Naive thymus-derived CD4-positive, alpha-beta T cell (primary cell): ENCODE results near the gene MTCH1. TPM values are rescaled to one million over a fixed set of nuclear protein-coding genes. Genes with fewer than 3 reads are reported as not detected.

Experiments
- ATAC-seq: fragments of 150-1000 bp; cut with Tn5 transposase; 2 replicates; pipeline ENCODE4 v1.10.0; 2021; ENCODE audit warnings: mild to moderate bottlenecking, moderate library complexity
- CTCF ChIA-PET: fragments of 350-600 bp; sonication (Branson Sonifier 250); formaldehyde crosslinking; loops from one replicate; lab custom pipeline; 2021; ENCODE audit warnings: antibody characterized with exemption; lab: Charles Lee
- POLR2A ChIA-PET: fragments of 350-600 bp; sonication (Branson Sonifier 250); formaldehyde crosslinking; loops from one replicate; lab custom pipeline; 2021; ENCODE audit warnings: antibody characterized with exemption, inconsistent platforms; lab: Charles Lee
- DNase-seq, 9 donors: peaks; one replicate each; pipeline versions ENCODE4 v3.0.0 to v3.0.0-alpha.2; 2020 to 2022; ENCODE audit warnings: mixed read lengths in 1 of 9
- H3K27ac ChIP-seq: one replicate; pipeline ENCODE4 v1.7.0; 2013; ENCODE audit warnings: mild to moderate bottlenecking, low read depth, low read length, moderate library complexity
- H3K27me3 ChIP-seq, 2 donors: one replicate each; pipeline ENCODE4 v1.7.0; 2013; ENCODE audit warnings: low read length in 2 of 2, mild to moderate bottlenecking in 2 of 2, moderate library complexity in 2 of 2; ENCODE audit not compliant: control insufficient read depth in 2 of 2, insufficient read depth in 2 of 2
- H3K36me3 ChIP-seq, 3 experiments: 1 replicate in 2 of 3; 2 replicates in 1 of 3; pipeline ENCODE4 v1.7.0; 2013; ENCODE audit warnings: low read length in 3 of 3, mild to moderate bottlenecking in 3 of 3, moderate library complexity in 1 of 3; ENCODE audit not compliant: insufficient read depth in 3 of 3, control insufficient read depth in 2 of 3
- H3K4me1 ChIP-seq, 2 donors: one replicate each; pipeline ENCODE4 v1.7.0; 2013; ENCODE audit warnings: low read length in 2 of 2, mild to moderate bottlenecking in 2 of 2, moderate library complexity in 1 of 2; ENCODE audit not compliant: control insufficient read depth in 2 of 2, insufficient read depth in 2 of 2
- H3K4me3 ChIP-seq: 2 replicates; pipeline ENCODE4 v1.7.0; 2013; ENCODE audit warnings: mild to moderate bottlenecking, low read length
- H3K9me3 ChIP-seq, 3 experiments: 1 replicate in 2 of 3; 2 replicates in 1 of 3; pipeline ENCODE4 v1.7.0; 2013; ENCODE audit warnings: low read length in 3 of 3; ENCODE audit not compliant: control insufficient read depth in 2 of 3
- H3K27ac Mint-ChIP-seq, 9 donors: one replicate each; pipeline ENCODE4 v1.8.0; 2020 to 2022; ENCODE audit warnings: mixed read lengths in 9 of 9, mild to moderate bottlenecking in 8 of 9, moderate library complexity in 5 of 9, inconsistent platforms in 2 of 9
- H3K27me3 Mint-ChIP-seq, 5 donors: one replicate each; pipeline ENCODE4 v1.8.0; 2021 to 2022; ENCODE audit warnings: mixed read lengths in 5 of 5, mild to moderate bottlenecking in 1 of 5
- H3K36me3 Mint-ChIP-seq, 5 donors: one replicate each; pipeline ENCODE4 v1.8.0; 2020 to 2022; ENCODE audit warnings: mixed read lengths in 5 of 5, mild to moderate bottlenecking in 3 of 5, inconsistent platforms in 1 of 5
- H3K4me1 Mint-ChIP-seq, 7 donors: one replicate each; pipeline ENCODE4 v1.8.0; 2020 to 2022; ENCODE audit warnings: mixed read lengths in 7 of 7, mild to moderate bottlenecking in 3 of 7, inconsistent platforms in 1 of 7
- H3K4me3 Mint-ChIP-seq, 10 donors: one replicate each; pipeline ENCODE4 v1.8.0; 2020 to 2022; ENCODE audit warnings: mild to moderate bottlenecking in 10 of 10, mixed read lengths in 10 of 10, moderate library complexity in 6 of 10, inconsistent platforms in 2 of 10
- H3K9me3 Mint-ChIP-seq, 11 donors: one replicate each; pipeline ENCODE4 v1.8.0; 2020 to 2022; ENCODE audit warnings: mixed read lengths in 11 of 11, mild to moderate bottlenecking in 4 of 11, inconsistent platforms in 1 of 11, moderate library complexity in 1 of 11
- intact Hi-C, 2 donors: fragments of 100-400 bp; cut with micrococcal nuclease; formaldehyde crosslinking; loops; one replicate each; pipeline ENCODE4 v1.15.1; 2023
- polyA plus RNA-seq, 2 donors: library from polyadenylated mRNA; unstranded; fragments of 300-500 nt; fragmentation: Illumina TruSeq; gene quantifications; one replicate each; pipeline ENCODE4 v1.2.3, GENCODE V29; 2021
- total RNA-seq, 6 experiments: library from RNA in 5 of 6; stranded (reverse) in 5 of 6; gene quantifications; 1 replicate in 5 of 6; 2 replicates in 1 of 6; pipeline ENCODE4 v1.2.3 and lab custom pipeline; 2021 to 2026

MTCH1 gene
- total and polyA plus RNA-seq, 7 experiments from 2014 or later = 75.2 to 198 (median 130) TPM

GRCh38 chr6:37018198-37019064 lies 32.4 kb upstream of the MTCH1 start:
- CTCF ChIA-PET = interaction anchor here (0.5 to 16.2 kb wide), 51 partner anchors 9 to 307 kb away, joined by 3 to 639 read pairs (median 5); partner anchors contain the start of genes C6orf89, FGD2, MTCH1 and PIM1

GRCh38 chr6:37017606-37018197 lies 31.7 kb upstream of the MTCH1 start:
- Histone ChIP-seq H3K9me3 (no peaks in the 10 kb centered on the region), H3K27ac (peak overlapping the region; percentile 15), H3K4me1 (peaks cover 23 to 28% of the 10 kb centered on the region in 2 donors), H3K36me3 (no peaks in the 10 kb centered on the region), H3K4me3 (no peak overlapping the region), H3K27me3 (no peaks in the 10 kb centered on the region)
- Mint-ChIP-seq H3K27me3 (no peaks in the 10 kb centered on the region), H3K4me1 (peaks cover 28 to 47% (median 39%) of the 10 kb centered on the region in 7 donors), H3K27ac (peak overlapping the region; percentile 57 to 87 (median 78)), H3K36me3 (no peaks in the 10 kb centered on the region), H3K9me3 (no peaks in the 10 kb centered on the region), H3K4me3 (peak overlapping the region in 4 of 10 donors; percentile 1 to 40 (median 26))
- POLR2A ChIA-PET = interaction anchor here (0.9 to 14.9 kb wide), 12 partner anchors 31 to 250 kb away, joined by 3 to 276 read pairs (median 6); partner anchors contain the start of genes C6orf89, MTCH1, PIM1 and PPIL1
- ATAC-seq (no peak), DNase-seq (no peak)
- CTCF ChIA-PET = interaction anchor here (0.5 to 16.2 kb wide), 39 partner anchors 10 to 469 kb away, joined by 3 to 639 read pairs (median 5); partner anchors contain the start of genes C6orf89, FGD2, MTCH1 and PIM1
- intact Hi-C loops = loop anchor here (1.0 to 5.0 kb wide), 13 partner anchors 31 to 675 kb away; partner anchors contain the start of genes C6orf89 (in 2 of the 2), MTCH1 (in 2 of the 2) and PPIL1 (in 1 of the 2)

More at GRCh38 chr6:37018198-37019064, 32.4 kb upstream of the MTCH1 start:
- Histone ChIP-seq H3K9me3 (no peaks in the 10 kb centered on the region), H3K4me1 (peaks cover 23 to 32% of the 10 kb centered on the region in 2 donors), H3K27me3 (no peaks in the 10 kb centered on the region), H3K27ac (peak overlapping the region; percentile 15), H3K4me3 (no peak overlapping the region), H3K36me3 (no peaks in the 10 kb centered on the region)
- no peaks in the 10 kb centered on the region for H3K9me3 Mint-ChIP-seq
- peak overlapping the region; percentile 65 to 87 (median 80) for H3K27ac Mint-ChIP-seq
- peaks cover 35 to 55% (median 46%) of the 10 kb centered on the region in 7 donors for H3K4me1 Mint-ChIP-seq
- DNase-seq (peak; percentile 74 to 88 (median 83)), ATAC-seq (peak; percentile 96)
- H3K27me3 Mint-ChIP-seq = no peaks in the 10 kb centered on the region
- intact Hi-C loops = loop anchor here (1.0 to 5.0 kb wide), 13 partner anchors 32 to 674 kb away; partner anchors contain the start of genes C6orf89 (in 2 of the 2), MTCH1 (in 2 of the 2) and PPIL1 (in 1 of the 2)
- peaks cover 0 to 4% (median 0%) of the 10 kb centered on the region in 5 donors for H3K36me3 Mint-ChIP-seq
- H3K4me3 Mint-ChIP-seq = peak overlapping the region in 3 of 10 donors; percentile 17 to 40 (median 35)
- POLR2A ChIA-PET = interaction anchor here (0.7 to 14.9 kb wide), 13 partner anchors 32 to 250 kb away, joined by 3 to 276 read pairs (median 5); partner anchors contain the start of genes C6orf89, MTCH1, PIM1 and PPIL1

GRCh38 chr6:37016995-37017394 lies 31.0 kb upstream of the MTCH1 start:
- H3K9me3 ChIP-seq = no peaks in the 10 kb centered on the region
- H3K4me3 Mint-ChIP-seq = no peak overlapping the region
- H3K4me1 Mint-ChIP-seq = peaks cover 22 to 40% (median 32%) of the 10 kb centered on the region in 7 donors
- POLR2A ChIA-PET = interaction anchor here (1.8 to 14.9 kb wide), 5 partner anchors 31 to 193 kb away, joined by 7 to 276 read pairs (median 12); partner anchors contain the start of genes C6orf89, MTCH1, PIM1 and PPIL1
- no peaks in the 10 kb centered on the region for H3K9me3 Mint-ChIP-seq
- no peaks in the 10 kb centered on the region for H3K36me3 Mint-ChIP-seq
- intact Hi-C loops = loop anchor here in 1 of 2 donors (5.0 kb wide), 2 partner anchors 85 to 675 kb away; no protein-coding TSS in a partner anchor
- ATAC-seq (no peak), DNase-seq (no peak)
- no peaks in the 10 kb centered on the region for H3K27me3 Mint-ChIP-seq
- no peaks in the 10 kb centered on the region for H3K36me3 ChIP-seq
- H3K4me1 ChIP-seq = peaks cover 16 to 21% of the 10 kb centered on the region in 2 donors
- CTCF ChIA-PET = interaction anchor here (1.1 to 16.2 kb wide), 9 partner anchors 10 to 252 kb away, joined by 6 to 639 read pairs (median 31); partner anchors contain the start of genes C6orf89, FGD2 and PIM1
- no peak overlapping the region for H3K27ac Mint-ChIP-seq
- H3K4me3 ChIP-seq = no peak overlapping the region
- H3K27ac ChIP-seq = no peak overlapping the region
- H3K27me3 ChIP-seq = no peaks in the 10 kb centered on the region

GRCh38 chr6:37015532-37015931 lies 29.5 kb upstream of the MTCH1 start:
- no peaks in the 10 kb centered on the region for H3K27me3 ChIP-seq
- DNase-seq (no peak), ATAC-seq (no peak)
- H3K36me3 ChIP-seq = no peaks in the 10 kb centered on the region
- no peak overlapping the region for H3K4me3 ChIP-seq
- CTCF ChIA-PET = interaction anchor here (1.4 to 2.7 kb wide), 2 partner anchors 9 to 249 kb away, joined by 4 to 17 read pairs; partner anchors contain the start of gene FGD2
- H3K9me3 ChIP-seq = no peaks in the 10 kb centered on the region
- H3K9me3 Mint-ChIP-seq = no peaks in the 10 kb centered on the region
- no peak overlapping the region for H3K27ac Mint-ChIP-seq
- H3K4me1 Mint-ChIP-seq = peaks cover 17 to 26% (median 20%) of the 10 kb centered on the region in 7 donors
- H3K36me3 Mint-ChIP-seq = no peaks in the 10 kb centered on the region
- H3K4me3 Mint-ChIP-seq = no peak overlapping the region
- H3K27me3 Mint-ChIP-seq = no peaks in the 10 kb centered on the region
- peaks cover 13 to 16% of the 10 kb centered on the region in 2 donors for H3K4me1 ChIP-seq
- no peak overlapping the region for H3K27ac ChIP-seq
- intact Hi-C loops = loop anchor here in 1 of 2 donors (5.0 kb wide), 2 partner anchors 87 to 677 kb away; no protein-coding TSS in a partner anchor
- POLR2A ChIA-PET = no interaction called here

- H3K27ac ChIP-seq = no peak overlapping the region
- ChIA-PET CTCF (interaction anchor here (1.4 kb wide), 1 partner anchor 249 kb away, joined by 4 read pairs; no protein-coding TSS in a partner anchor), POLR2A (no interaction called here)
- no peak overlapping the region for H3K4me3 Mint-ChIP-seq
- intact Hi-C loops = loop anchor here in 1 of 2 donors (5.0 kb wide), 2 partner anchors 88 to 678 kb away; no protein-coding TSS in a partner anchor
- H3K27me3 Mint-ChIP-seq = no peaks in the 10 kb centered on the region
- H3K36me3 Mint-ChIP-seq = no peaks in the 10 kb centered on the region
- peaks cover 13 to 16% of the 10 kb centered on the region in 2 donors for H3K4me1 ChIP-seq
- no peak for DNase-seq
- no peak for ATAC-seq
- H3K27me3 ChIP-seq = no peaks in the 10 kb centered on the region
- peaks cover 17 to 25% (median 20%) of the 10 kb centered on the region in 7 donors for H3K4me1 Mint-ChIP-seq
- no peaks in the 10 kb centered on the region for H3K9me3 Mint-ChIP-seq
- H3K36me3 ChIP-seq = no peaks in the 10 kb centered on the region
- no peak overlapping the region for H3K27ac Mint-ChIP-seq
- H3K4me3 ChIP-seq = no peak overlapping the region
- H3K9me3 ChIP-seq = no peaks in the 10 kb centered on the region
These were observed 28.7 kb upstream of the MTCH1 start for GRCh38 chr6:37014667-37015066.
